Kidney epithelial cell (primary cell): ENCODE results near the gene KRT86. TPM values are rescaled to one million over a fixed set of nuclear protein-coding genes. Genes with fewer than 3 reads are reported as not detected.

Experiments
- DNase-seq: peaks from one replicate; pipeline ENCODE4 v3.0.0-alpha.2; 2010; ENCODE audit warnings: low read depth
- H3K27me3 ChIP-seq: 2 replicates; pipeline ENCODE4 v1.6.0; 2011; ENCODE audit warnings: low read length; ENCODE audit not compliant: control insufficient read depth, insufficient read depth
- H3K36me3 ChIP-seq: 2 replicates; pipeline ENCODE4 v1.5.1; 2011; ENCODE audit warnings: low read length; ENCODE audit not compliant: control insufficient read depth, insufficient read depth
- H3K4me3 ChIP-seq: 2 replicates; pipeline ENCODE4 v1.5.1; 2011; ENCODE audit warnings: low read depth, mild to moderate bottlenecking, control low read depth, low read length
- CTCF ChIP-seq: IDR thresholded peaks from 2 replicates; pipeline ENCODE4 v1.5.1; 2011; ENCODE audit warnings: mild to moderate bottlenecking, moderate library complexity, low read length, control low read depth, inconsistent platforms; ENCODE audit not compliant: insufficient read depth, poor library complexity, severe bottlenecking
- total RNA-seq: library from RNA; depleted of rRNA; stranded (reverse); fragments of >200 nt; gene quantifications from 2 replicates; pipeline ENCODE4 v1.2.3, GENCODE V29; 2015

The KRT86 gene
- total RNA-seq, 1 donor from 2014 or later = 6.9 TPM

- no peak overlapping the region for H3K4me3 ChIP-seq
- no peak for TF ChIP-seq CTCF
- H3K27me3 ChIP-seq = peaks cover 2% of the 10 kb centered on the region
- no peaks in the 10 kb centered on the region for H3K36me3 ChIP-seq
- DNase-seq = no peak
Measured at GRCh38 chr12:52270541-52271070, 3.8 kb upstream of the KRT86 start.

- H3K27me3 ChIP-seq = peaks cover 2% of the 10 kb centered on the region
- TF ChIP-seq CTCF = no peak
- H3K36me3 ChIP-seq = no peaks in the 10 kb centered on the region
- no peak for DNase-seq
- no peak overlapping the region for H3K4me3 ChIP-seq
Measured at GRCh38 chr12:52271158-52271557, 3.3 kb upstream of the KRT86 start.

- no peak for TF ChIP-seq CTCF
- DNase-seq = no peak
- Histone ChIP-seq H3K4me3 (no peak overlapping the region), H3K36me3 (no peaks in the 10 kb centered on the region), H3K27me3 (no peaks in the 10 kb centered on the region)
Measured at GRCh38 chr12:52275686-52276085, 1.2 kb downstream of the KRT86 start.

- H3K4me3 ChIP-seq = no peak overlapping the region
- H3K27me3 ChIP-seq = no peaks in the 10 kb centered on the region
- TF ChIP-seq CTCF = no peak
- DNase-seq = no peak
- no peaks in the 10 kb centered on the region for H3K36me3 ChIP-seq
Measured at GRCh38 chr12:52277486-52278245, 3.2 kb downstream of the KRT86 start.

GRCh38 chr12:52278575-52279421 is 4.4 kb downstream of the KRT86 start:
- H3K36me3 ChIP-seq = no peaks in the 10 kb centered on the region
- TF ChIP-seq CTCF = peak; percentile 95
- no peaks in the 10 kb centered on the region for H3K27me3 ChIP-seq
- no peak for DNase-seq
- peak overlapping the region; percentile 8 for H3K4me3 ChIP-seq
